Bone marrow (tissue), 2 donors: ENCODE data around the gene ST6GALNAC1.

Experiments
- DNase-seq, 2 donors: peaks; one replicate each; lab custom pipeline; 2025; lab: John Stamatoyannopoulos, UW

The ST6GALNAC1 gene

GRCh38 chr17:76675648-76676047 lies 32.1 kb upstream of the ST6GALNAC1 start:
- no peak for DNase-seq

DNA sequence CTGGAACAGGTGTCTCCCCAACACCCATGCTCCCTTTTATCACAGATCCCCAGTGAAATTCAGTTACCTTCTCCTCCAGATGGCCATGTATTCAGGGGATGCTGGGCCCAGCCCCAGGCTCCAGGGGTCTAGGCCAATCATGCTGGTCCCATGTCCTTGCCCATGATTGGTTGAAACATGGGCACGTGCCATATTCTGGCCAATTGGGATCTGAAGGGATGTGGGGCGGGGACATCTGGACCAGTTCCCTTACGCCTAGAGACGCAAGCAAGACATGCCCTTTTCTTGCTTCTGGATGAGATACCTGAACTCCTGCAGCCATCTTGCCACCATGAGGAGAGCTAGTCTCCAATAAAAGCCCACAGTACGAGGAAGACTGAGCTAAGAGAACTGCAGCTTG lies 31.0 kb upstream of the ST6GALNAC1 start:
- DNase-seq: no peak

DNA sequence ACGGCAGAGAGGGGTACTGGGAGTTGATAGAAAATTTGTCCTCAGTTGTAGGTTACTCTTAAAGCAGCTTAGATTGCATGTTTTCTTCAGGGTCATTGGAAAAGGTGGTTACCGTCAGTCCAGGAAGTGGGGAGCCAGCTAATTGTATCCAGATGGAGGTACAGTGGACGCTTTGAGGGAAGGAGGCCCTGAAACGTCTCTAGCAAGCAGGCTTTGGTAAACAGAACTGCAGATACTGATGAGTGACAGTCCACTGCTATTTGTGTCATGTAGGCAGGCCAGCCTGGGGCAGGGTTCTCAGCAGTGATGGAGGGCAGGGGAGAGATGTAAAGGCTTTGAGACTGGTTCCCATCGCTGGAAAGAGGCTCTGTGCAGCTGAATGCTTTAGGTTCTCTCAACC lies 30.2 kb upstream of the ST6GALNAC1 start:
- DNase-seq: no peak

DNA sequence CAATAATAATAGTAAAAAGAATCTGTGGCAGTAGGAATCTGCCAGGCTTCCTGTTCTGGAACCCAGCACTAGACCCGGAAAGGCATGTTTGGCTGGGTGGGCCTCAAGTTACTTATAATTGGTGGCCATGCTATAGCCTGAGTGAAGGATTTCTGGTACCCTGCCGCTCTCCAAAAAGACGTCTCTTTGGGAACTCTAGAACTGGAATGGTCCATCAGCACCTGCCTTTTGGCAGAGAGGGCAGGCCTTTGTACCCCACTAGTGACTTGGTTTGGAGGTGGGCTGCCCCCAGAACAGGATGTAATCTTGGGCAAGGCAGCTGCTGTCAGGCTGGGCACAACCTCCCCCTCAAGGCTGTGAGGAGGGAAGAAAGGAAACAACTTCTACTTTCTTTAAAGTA lies 29.3 kb upstream of the ST6GALNAC1 start:
- no peak for DNase-seq

- DNase-seq: no peak
Observed at GRCh38 chr17:76672270-76672851, 28.8 kb upstream of the ST6GALNAC1 start.

DNA sequence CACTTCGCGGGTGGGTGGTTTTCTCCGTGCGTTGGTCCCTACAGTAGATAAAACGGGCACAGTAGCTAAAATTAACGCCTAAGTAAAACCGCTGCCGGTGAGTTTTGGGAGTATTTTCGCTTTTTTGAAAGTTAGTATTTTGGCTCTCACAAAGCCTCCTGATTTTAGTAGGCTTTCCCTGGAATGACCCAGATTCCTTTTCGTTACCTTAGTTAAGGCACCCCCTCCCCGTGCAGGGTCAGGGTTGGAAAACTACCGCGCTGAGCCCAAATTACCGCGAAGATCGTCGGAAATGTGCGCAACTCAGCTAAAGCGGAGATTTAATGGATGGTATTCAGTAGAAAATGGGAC lies 28.3 kb upstream of the ST6GALNAC1 start:
- DNase-seq: no peak

- DNase-seq: peak; percentile 89 to 99
Observed at GRCh38 chr17:76671123-76671911, 27.8 kb upstream of the ST6GALNAC1 start.

DNA sequence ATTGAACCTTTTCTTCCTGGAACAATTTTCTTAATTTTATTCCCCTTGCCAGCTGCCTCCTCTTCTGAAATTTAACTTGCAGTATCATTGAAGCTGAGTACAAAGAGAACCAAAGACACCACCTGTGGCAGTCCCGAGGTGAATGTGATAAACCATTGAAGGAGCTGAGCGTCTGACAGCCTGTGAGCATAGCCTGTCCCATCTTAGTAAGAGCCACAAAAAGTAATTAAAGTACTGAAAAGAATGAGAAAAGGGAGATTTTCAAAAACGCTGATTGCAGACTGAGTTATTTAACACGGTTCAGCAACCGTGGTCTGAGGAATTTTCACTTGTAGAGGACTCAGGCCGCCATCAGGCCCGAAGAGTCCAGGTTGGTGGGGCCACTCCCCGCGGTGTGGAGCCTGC lies 27.2 kb upstream of the ST6GALNAC1 start:
- DNase-seq: no peak

- DNase-seq: no peak
Observed at GRCh38 chr17:76670020-76670717, 26.6 kb upstream of the ST6GALNAC1 start.

DNA sequence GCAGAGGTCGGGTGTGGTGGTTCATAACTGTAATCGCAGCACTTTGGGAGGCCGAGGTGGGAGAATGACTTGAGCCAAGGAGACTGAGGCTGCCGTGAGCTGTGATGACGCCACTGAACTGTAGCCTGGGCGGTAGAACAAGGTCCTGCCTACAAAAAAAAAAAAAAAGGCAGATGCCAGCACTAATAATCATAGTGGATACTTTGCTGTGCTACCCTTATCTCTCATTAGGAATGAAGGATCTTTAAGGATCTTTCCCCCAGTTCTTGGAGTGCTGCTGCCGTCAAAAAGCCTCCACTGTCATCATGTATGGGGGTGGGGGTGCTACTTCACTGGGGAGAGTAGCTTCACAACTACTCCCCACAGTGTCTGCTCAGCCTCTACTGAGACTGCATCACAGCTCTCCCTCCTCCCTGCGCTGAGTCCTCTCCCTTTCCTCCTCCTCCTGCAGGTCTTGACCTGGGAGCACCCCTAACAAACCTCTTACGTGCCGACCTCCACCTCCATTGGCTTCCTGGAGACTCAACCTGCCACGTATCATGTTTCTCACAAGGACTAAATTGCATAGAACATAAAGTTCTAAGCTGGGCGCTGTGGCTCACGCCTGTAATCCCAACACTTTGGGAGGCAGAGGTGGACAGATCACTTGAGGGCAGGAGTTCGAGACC lies 24.4 kb upstream of the ST6GALNAC1 start:
- no peak for DNase-seq

DNA sequence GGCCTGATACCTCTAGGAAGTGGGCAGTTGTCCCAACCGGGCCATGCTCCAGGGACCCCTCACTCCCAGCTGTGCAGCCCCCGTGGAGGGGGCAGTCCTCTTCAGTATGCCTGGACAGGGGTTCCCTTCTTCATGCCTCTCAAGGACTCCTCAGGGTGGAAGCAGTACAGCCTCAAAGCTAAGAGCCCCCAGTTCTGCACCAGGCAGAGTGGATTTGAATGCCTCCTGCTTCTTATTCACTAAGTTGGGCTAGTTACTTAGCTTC lies 23.9 kb upstream of the ST6GALNAC1 start:
- no peak for DNase-seq

DNA sequence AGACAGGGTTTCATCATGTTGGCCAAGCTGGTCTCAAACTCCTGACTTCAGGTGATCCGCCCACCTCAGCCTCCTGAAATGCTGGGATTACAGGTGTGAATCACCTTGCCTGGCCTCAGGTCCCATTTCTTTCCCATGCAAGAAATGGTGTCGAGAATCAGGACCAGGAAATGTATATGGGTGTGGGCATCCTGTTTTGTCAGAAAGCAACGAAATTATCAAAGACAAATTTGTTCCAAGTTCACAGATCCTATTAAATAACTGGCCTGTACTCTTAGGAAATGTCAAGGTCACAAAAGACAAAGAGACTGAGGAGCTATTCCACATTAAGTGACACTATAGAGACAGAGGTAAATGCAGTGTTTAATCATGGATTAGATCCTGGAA lies 17.1 kb upstream of the ST6GALNAC1 start:
- DNase-seq: no peak

DNA sequence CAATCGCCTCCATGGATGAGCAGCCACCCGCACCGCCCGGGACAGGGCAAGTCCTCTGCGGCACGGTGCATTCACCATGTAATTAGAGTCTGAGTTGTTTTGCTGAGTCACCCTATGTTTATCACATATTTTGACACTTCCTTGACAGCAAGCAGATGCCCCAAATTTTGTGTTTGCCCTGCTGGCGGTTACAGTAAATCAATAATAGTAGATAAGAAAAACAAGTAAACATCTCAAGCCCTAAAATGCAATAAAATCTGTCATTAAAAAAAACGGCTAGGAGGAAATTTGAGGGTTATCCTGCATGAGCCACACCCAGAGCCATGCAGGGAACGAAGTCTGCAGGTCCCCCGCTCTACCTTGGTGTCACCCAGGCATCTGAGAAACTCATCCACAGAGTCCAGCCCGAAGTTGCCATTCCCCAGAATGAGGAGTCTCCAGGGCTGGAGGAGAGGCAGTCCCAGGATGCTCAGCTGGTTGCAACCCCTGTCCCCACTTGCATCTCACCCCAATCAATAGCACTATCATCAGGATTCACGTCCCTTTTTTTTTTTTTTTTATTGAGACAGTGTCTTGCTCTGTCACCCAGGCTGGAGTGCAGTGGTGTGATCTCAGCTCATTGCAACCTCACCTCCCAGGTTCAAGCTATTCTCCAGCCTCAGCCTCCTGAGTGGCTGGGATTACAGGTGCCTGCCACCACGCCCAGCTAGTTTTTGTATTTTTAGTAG lies 16.5 kb upstream of the ST6GALNAC1 start:
- peak in 1 of 2 donors; percentile 56 for DNase-seq

DNA sequence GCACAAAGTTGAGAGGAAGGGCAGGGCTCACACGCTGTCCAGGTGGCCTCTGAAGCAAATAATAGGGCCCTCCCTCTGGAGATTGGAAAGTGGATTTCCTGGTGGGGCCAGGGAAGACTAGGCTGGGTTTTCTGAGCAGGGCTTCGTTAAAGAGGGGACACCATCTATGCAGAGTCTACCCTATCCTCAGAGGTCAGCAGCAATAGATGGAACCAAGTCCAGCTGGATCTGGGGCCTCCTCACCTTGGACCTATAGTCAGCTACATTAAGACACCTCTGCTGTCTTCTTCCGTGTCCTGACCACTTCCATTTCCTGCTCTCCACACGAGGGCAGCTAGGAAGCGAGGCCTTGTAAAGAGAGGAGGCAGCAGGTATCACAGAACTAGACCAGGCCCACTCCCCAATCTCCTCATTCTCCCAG lies 14.7 kb upstream of the ST6GALNAC1 start:
- DNase-seq: no peak

- DNase-seq: no peak
Observed at GRCh38 chr17:76657505-76658241, 14.1 kb upstream of the ST6GALNAC1 start.

DNA sequence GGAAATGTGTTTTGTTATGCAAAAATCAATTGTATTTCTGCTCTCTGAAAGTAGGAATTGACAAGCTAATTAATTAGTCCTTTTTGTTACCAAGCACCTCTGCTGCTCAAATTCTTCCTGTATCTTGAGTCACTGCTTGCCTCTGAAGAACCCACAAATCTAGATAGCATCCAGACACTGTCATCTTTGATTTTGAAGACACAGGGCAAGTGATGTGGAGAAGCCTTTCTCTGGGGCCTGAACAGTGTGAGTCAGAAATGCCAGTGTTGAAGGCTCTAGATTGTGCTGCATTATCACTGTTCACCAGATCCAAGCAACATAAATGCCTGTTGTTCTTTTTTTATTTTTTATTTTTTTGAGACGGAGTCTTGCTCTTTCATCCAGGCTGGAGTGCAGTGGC lies 10.9 kb upstream of the ST6GALNAC1 start:
- DNase-seq: no peak

DNA sequence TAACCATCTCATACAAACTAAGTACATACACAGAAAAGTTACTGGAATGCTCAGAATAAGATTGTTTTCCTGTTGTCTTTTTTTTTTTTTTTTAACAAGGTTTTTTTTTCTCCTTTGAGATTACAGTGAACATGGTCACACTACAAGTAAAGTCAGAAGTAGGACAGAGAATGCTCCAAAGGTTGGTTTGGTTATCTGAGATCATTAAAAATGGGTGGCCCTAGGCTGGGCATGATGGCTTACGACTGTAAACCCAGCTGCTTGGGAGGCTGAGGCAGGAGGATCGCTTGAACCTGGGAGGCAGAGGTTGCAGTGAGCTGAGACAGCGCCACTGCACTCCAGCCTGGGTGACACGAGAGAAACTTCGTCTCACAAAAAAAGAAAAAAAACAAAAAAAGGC lies 6.9 kb upstream of the ST6GALNAC1 start:
- DNase-seq: no peak

GRCh38 chr17:76646712-76647111 lies 3.2 kb upstream of the ST6GALNAC1 start:
- no peak for DNase-seq

DNA sequence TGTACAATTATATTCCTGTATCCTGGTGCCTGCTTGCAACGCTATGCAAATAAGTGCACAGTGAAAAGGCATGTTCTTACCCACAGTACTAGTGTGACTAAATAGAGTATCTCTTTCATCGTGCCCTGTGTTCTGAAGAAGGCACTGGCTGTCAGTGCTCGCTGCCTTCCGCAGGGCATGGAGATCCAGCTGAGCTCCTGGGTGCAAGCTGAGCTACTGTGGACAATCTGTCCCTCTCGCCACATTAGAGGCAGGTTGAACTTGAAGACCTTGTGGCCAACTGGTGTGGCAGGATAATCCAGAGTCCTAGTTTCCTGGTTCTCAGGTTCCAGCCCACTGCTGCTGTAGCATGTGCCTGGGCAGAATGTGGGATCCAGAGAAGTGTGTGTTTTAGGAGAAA lies 1.9 kb upstream of the ST6GALNAC1 start:
- DNase-seq: no peak

DNA sequence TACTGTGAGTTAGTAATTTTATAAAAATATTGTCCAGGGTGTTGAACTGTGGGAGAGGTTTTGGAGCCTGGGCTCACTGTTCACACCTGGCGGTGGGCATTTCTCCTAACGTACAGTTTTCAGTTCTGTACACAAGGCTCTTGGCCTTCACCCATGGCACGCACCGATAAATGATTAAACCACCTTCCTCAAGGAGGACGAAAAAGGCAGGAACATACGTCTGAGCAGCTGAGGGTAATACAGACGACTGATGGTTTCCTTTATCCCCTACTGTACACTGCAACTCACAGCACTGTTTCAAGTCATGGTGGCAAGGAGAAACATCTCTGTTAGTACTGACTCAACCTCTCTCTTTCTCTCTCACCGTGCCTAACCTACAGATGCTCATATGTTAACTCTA lies 1.4 kb upstream of the ST6GALNAC1 start:
- no peak for DNase-seq

- no peak for DNase-seq
Observed at GRCh38 chr17:76642994-76643393, 563 bp downstream of the ST6GALNAC1 start.
